ENCODE results near the gene COX5A.
"Not testable (repeated sequence)": the region's sequence is repeated elsewhere in the genome, so short reads cannot be mapped to it uniquely, and the experiment has no call there.

COX5A gene

DNA sequence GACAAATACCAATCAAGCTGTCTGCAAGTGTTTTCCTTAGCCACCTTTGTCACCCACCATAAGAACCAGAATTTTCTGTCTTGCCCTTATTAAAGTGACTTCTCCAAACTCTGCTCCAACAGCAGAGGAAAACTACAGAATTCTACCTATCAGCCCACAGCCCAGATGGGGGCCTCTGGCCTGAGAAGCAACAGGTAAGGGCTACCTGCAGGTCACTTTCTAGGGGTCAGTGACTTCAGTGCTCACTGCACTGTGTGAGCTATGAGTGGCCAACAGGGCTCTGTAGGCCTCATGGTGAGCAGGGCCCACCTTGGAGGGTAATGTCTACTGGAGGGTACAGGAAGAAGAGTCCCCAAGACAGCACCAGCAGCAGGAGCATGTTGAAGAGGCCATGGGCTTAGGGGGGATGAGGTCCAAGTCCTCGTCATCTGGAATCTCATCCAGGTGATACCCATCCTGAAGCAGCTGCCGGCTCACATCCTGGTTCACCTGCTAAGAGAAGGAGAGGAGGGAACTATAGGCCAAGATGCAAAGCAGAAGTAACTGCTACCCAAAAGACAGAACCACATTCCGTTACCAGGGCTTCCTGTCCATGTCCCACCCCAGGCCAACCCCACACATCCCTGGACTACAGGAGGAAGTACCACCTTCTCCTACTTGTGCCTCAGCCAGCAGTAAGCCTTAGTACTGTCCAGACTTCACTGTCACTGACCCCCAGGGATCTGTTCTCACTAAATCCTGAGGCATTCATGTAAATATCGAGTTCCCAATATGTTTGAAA lies 35.4 kb downstream of the COX5A start:
- no peak for DNase-seq (ENCODE audit: low read depth)

DNA sequence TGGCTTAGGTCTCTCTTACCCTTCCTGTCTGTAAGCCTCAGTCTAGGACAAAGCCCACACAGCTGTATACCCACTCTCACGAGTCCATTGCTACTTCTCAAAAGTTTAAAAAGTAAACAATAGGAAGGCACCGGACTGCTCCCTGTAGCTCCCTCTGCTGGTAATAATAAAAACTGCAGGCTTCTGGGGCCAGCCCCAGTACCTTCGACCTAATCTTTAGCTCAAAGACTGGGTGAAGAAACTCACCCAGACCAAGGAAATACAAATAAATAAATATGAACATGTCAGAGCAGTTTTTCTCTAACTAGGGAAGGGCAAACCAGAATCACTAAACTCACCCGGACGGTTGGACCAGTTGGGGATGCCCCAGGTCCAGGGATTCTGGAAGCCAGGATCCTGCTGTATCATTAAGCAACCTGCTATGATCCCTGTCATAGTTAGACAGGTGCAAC lies 36.2 kb downstream of the COX5A start:
- DNase-seq (ENCODE audit: low read depth) = peak; percentile 67

DNA sequence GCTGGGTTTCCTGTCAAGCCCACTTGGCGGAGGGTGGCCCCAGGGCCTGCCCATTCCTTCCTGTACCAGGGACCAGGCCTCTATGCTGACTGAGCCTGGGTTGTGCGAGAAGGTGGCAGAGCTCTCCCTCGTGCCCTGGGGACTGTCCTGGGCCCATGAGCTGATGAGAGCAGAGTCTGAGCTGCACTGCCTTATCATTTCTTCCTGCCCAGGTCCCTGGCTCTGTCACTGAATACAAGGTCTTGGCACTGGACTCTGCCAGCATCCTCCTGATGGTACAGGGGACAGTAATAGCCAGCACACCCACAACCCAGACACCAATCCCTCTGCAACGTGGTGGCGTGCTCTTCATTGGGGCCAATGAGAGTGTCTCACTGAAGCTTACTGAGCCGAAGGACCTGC lies 40.6 kb downstream of the COX5A start:
- no peak for DNase-seq (ENCODE audit: low read depth)

DNA sequence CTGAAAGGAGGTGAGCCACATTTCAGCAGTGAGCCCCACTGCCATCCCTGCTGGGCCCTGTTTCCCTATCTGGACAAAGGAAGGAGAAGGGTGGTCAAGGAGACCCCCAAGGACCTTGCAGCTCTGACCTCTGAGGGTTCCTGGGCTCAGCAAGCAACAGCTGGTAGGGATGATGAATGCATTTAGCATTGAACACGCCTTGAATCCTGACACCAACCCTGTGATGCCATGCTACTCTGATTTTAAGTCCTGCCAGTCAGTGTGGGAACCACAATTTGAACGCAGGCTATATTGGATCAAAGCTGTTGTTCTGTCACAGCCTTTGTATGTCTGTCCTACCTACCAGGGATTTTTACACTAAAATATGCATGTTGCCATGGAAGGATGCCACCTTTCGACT lies 41.6 kb downstream of the COX5A start:
- DNase-seq (ENCODE audit: low read depth) = no peak

DNA sequence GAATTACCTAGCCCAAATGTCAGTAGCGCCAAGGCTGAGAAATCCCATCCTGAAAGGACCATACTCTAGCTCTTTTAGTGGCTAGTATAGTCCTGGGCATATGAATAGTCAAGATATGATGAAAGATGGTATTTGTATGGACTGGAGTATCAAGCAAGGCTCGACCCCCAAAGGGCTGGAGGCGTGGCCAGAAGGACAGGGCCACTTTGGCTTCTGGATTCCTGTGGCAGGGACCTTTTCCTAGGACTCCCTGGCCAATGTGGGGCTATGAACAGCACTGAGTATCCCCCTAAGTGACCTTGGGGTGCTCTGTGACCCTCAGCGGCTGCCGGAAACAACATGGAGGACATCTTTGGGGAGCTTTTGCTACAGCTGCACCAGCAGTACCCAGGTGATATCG lies 42.0 kb downstream of the COX5A start:
- DNase-seq (ENCODE audit: low read depth) = no peak

DNA sequence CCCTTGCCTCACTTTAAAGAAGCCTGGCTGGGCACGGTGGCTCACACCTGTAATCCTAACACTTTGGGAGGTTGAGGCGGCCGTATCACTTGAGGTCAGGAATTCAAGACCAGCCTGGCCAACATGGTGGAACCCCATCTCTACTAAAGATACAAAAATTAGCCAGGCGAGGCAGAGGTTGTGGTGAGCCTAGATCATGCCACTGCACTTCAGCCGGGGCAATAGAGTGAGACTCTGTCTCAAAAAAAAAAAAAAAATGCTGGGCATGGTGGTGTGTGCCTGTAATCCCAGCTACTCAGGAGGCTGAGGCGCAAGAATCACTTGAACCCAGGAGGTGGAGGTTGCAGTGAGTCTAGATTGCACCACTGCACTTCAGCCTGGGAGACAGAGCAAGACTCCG lies 43.5 kb downstream of the COX5A start:
- not testable (repeated sequence) for DNase-seq (ENCODE audit: low read depth)

DNA sequence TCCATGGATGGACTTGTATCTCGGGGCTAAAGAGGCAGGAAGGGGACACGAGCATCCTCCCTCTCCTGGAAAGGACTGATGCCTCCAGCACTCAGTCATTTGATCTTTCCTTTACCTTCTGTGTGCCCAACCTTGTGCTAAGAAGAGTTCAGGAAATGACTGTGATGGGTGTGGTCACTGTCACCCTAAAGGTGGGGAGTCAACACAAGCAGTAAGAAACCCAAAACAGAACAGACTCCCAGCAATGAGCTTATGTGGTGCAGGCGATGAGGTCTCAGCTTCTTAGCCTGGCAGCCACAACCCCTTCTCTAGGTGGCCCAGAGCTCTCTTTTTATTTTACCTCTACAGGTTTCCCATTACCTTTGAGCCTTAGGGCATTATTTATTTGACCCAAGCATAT lies 44.2 kb downstream of the COX5A start:
- DNase-seq (ENCODE audit: low read depth) = no peak

DNA sequence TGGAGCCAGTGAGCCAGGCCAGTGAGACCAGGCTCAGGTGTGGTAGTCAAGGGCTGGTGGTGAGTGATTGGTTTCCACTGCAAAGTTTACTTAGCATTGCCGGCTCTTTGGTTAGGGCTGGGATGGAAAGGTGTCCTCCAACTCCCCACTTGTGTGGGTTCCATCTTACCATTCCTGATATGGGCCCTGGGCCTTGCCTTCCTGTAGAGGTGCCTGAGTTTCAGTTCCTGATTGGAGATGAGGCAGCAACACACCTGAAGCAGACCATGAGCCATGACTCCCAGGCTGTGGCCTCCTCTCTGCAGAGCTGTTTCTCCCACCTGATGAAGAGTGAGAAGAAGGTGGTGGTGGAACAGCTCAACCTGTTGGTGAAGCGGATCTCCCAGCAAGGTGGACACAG lies 44.9 kb downstream of the COX5A start:
- no peak for DNase-seq (ENCODE audit: low read depth)

DNA sequence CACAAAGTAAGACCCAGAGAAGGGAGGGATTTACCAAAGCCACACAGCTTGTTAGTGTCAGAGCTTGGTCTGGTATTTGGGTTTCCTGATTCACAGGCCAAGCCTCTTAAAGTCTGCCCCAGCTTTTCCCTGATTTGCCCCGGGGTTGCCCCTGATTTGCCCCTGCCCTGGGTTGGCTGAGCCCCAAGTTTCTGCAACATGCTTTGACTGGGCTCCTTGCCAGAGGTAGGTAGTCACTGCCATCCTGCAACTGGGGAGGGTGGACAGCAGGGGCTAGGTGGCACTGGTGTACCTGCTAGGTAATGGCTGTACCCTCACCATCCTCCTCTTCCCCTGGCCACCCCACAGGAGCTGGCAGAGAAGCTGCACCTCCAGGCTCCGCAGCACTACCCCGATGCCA lies 45.6 kb downstream of the COX5A start:
- no peak for DNase-seq (ENCODE audit: low read depth)

DNA sequence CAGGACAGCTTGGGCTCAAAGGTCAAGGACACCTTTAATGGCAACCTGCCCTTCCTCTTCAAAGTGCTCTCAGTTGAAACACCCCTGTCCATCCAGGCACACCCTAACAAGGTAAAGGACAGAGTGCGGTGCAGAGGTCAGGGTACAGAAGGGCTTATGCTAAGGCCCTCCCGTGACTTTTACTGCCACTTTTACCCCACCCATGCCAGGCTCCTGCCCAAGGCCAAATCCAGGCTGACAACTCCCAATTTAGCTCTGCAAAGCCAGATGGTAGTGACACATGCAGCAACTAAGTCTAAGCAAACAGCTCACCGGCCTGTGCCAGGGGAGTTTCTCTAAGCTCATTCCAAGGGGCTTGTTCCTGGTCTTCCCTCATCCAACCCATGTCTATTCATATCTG lies 46.4 kb downstream of the COX5A start:
- DNase-seq (ENCODE audit: low read depth) = no peak

DNA sequence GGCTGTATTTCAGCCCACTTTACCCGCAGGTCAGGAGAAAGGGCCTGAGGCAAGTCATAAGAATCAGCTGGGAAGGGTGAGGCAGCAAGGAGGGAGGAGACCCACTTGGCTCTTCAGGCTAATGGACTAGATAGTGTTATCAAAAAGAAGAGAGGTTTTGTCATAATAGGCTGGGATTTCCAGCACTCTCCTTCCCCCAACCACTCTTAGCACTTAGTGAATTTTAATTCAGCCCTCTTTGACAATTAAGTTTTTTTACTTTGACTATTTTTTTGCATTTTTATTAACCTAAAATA lies 47.3 kb downstream of the COX5A start:
- no peak for DNase-seq (ENCODE audit: low read depth)

DNA sequence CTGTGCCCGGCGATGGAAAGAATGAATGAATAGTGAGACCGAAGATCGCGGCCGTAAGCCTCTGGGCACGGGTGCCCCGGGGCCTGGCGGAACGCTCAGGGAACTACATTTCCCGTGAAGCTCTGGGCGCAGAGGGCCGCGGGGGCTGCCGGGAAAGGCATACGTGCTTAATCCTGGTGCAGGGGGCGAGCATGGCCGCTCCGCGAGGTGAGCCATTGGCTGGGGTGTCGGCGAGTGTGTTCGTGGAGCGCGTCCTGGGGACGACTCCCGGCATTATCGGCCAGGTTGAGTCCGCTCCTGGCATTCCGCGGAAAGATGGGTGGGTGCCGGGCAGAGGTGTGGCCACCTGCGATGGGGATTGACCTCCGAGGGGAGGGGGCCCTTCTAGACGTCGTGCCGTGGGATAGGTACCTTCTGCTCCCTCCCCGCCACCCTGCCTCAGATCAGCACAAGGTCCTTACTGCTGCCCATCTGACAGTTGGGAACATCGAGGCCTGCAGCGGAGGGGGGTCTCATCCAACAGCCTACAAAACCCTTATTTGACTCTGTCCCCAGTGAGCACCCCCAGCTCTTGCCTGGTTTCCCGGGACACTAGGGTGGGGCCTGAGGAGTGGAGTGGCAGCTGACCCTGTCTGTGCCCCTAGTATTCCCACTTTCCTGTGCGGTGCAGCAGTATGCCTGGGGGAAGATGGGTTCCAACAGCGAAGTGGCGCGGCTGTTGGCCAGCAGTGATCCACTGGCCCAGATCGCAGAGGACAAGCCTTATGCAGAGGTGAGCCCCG lies 47.8 kb downstream of the COX5A start, which contains the start of gene MPI:
Gene MPI (plus strand): TSS at position 160 of the 782 bp plus-strand sequence. CDS start 32 bp downstream, at position 192.
- DNase-seq (ENCODE audit: low read depth) = peak; percentile 82

DNA sequence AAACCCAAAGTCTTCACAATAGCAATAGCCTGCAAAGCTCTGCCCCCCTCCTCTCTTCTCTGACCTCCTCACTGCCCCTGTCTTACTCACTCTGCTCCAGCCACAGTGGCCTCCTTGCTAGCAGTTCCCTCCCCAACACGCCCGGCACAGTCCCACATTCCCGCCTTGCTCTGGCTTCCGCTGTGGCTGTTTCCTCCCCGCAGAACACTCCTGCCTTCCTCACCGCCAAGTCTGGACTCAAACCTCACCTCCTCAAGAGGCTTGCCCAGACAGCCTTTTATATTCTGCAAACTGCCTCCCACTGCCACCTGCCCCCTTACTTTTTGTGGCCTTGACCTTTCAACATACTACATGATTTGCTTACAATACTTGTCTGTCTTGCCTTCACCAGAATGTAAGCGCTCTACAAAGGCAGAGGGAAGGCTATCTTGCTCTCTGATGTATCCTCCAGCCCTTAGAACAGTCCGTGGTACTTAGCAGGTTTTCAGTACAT lies 48.4 kb downstream of the COX5A start:
- peak; percentile 63 for DNase-seq (ENCODE audit: low read depth)

DNA sequence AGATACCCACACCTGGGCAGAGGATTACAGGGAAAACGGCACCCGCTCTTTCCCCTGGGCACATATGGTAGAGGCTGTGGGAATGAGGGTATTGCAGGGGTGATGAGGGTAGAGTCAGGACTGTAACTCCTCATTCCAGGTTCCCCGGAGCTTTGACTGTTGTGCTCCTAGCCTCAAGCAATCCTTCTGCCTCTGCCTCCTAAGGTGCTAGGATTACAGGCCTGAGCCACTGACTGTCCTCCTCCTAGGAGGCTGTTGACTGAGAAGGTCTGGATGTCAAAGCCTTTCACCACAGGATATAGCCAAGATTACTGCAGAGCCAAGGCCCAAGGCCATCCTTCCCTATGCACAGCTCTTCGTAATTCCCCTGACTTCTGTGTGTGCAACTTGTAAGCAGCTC lies 49.2 kb downstream of the COX5A start:
- DNase-seq (ENCODE audit: low read depth) = no peak

DNA sequence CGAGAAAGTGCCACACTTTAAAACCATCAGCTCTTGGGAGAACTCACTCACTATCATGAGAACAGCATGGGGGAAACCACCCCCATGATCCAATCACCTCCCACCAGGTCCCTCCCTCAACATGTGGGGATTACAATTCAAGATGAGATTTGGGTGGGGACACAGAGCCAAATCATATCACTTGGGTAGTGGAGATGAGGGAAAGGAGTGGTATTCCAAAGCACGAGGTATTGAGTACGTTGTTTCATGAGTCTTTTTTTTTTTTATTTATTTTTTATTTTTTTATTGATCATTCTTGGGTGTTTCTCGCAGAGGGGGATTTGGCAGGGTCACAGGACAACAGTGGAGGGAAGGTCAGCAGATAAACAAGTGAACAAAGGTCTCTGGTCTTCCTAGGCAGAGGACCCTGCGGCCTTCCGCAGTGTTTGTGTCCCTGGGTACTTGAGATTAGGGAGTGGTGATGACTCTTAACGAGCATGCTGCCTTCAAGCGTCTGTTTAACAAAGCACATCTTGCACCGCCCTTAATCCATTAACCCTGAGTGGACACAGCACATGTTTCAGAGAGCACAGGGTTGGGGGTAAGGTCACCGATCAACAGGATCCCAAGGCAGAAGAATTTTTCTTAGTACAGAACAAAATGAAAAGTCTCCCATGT lies 50.2 kb downstream of the COX5A start:
- DNase-seq (ENCODE audit: low read depth) = not testable (repeated sequence)

DNA sequence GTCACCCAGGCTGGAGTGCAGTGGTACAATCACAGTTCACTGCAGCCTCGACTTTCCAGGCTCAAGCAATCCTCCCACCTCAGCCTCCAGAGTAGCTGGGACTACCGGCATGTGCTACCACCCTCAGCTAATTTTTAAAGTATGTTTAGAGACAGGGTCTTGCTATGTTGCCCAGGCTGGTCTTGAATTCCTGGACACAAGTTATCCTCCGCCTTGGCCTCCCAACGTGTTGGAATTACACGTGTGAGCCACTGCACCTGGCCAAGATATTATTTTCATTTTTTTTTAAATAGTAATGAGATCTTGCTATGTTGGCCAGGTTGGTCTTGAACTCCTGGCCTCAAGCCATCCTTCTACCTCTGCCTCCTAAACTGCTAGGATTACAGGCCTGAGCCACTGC lies 52.4 kb downstream of the COX5A start:
- DNase-seq (ENCODE audit: low read depth) = no peak

DNA sequence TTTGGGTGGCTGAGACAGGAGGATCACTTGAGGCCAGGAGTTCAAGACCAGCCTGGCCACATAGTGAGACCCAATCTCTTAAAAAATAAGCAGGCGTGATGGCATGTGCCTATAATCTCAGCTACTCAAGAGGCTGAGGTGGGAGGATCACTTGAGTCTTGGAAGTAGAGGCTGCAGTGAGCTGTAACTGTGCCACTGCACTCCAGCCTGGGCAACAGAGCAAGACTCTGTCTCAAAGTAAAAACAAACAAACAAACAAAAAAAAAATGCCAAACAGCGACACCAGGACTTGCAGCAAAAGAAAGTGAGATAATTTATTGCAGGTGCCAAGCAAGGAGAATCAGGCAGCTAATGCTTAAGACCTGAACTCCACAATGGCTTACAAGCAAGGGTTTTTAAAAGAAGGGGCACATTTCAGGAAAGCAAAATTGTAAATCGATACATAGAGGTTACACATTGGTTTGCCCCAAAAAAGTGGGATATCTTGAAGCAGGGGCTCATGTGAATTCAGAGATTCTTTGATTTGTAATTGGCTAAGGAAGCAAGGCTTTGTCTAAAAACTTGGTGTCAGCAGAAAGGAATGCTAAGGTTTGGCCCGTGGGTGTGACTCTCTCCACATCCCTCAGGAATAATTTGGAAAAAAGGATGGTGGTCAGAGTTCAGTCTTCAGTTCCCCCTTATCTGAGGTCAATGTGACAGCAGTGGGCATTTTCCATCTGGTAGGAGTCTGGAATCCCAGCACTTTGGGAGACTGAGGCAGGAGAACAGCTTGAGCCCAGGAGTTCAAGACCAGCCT lies 53.2 kb downstream of the COX5A start:
- DNase-seq (ENCODE audit: low read depth) = peak; percentile 42

DNA sequence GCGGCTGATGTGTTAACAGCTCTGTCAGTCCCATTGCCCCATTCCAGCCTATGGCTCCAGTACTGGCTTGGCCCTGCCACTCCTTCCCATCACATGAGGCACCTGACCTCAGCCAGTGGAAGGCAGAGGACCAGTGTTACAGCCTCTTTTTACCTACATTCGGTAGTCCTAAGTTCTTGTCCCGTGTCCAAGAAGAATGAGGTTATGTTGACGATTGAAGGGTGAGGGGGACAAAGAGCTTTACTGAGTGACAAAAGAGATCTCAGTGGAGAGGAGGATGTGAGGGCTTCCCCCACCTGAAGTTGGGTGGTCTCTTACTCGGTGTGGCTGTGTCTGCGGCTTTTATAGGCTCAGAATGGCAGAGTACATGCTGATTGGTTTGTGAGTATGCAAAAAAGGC lies 55.3 kb downstream of the COX5A start:
- DNase-seq (ENCODE audit: low read depth) = no peak

DNA sequence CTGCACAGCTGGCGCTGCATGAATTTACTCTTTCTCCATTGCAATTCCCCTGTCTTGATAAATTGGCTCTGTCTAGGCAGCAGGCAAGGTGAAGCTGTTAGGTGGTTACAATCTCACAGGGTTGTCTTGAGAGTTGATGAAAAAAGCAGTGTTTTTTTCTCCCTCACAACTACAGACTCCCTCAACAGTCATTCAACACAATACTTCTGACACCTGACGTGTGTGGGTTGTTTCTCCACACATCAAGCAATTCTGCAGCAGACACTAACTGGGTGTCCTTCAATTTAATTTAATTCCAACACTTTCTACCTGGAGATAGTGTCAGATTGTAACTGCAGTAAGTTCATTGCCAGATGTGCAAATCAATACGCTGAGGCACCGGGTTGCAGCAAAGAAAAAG lies 59.6 kb downstream of the COX5A start:
- DNase-seq (ENCODE audit: low read depth) = no peak

DNA sequence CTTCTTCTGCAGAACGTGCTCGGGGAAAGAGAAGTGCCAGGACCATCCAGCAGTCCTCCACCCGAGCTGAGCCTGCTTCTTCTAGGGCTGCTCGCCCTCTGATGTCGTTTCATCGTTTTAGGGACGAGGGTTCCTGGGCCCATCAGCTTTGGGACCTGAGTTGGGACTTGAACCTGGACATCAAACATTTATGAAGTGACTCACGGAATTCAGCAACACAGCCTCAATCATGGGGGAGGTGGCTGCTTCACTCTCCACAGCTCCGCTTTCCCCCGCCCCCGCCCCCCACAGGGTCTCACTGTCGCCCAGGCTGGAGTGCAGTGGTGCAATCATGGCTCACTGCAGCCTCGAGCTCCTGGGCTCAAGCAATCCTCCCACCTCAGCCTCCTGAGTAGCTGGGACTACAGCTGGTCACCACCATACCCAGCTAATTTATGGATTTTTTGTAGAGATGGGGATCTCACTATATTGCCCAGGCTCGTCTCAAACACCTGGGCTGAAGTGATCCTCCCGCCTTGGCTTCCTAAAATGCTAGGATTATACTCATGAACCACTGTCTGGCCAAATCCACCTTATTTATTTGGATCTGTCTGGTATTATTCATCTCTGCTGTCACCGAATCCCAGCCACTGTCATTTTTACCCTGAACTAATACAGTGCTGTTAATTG lies 64.0 kb downstream of the COX5A start:
- peak; percentile 32 for DNase-seq (ENCODE audit: low read depth)

DNA sequence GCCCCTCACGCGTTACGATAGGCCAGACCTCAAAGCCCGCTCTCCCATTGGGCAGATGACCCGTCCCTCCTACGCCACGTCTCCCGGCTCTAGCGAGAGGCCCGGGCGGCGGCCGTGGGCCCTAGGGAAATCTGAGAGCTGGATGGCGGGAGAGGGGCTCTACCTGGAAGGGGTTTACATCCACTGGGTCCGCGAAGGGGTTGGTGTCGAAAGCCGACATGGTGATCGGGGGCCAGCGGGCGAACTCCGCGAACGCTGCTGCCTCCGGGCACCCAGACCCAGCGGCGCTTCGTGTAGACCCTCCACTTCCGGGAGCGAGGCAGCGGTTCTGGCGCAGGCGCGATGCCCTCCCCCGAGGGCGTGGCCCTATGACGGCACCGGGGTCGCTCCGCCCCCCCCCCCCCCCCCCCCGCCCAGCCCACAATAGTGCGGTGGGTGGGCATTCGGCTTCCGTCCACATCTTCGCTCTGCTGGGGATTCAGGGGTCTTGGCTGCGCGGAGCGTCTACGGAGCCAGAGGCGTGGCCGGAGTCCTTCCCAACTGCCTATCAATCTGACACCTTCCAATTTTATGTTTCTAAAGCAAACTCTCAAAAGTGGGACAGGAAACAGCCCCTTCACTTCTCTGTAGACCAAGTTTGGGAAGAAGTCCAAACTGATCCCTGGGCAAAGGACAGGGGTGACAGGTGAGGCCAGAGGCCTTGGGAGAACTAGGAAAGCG lies 64.7 kb downstream of the COX5A start, which contains the start of gene SCAMP2:
Gene SCAMP2 (minus strand): TSS at position 330 of the 720 bp plus-strand sequence. CDS start 110 bp downstream, at position 220.
- peak; percentile 96 for DNase-seq (ENCODE audit: low read depth)

All from EH (cell line).